SU-DHL-6 (cell line): ENCODE data around the gene ASCL2.

Source experiments
- H2AFZ ChIP-seq: fragments of 200-600 bp; sonication (generic); 2 replicates; pipeline ENCODE4 v1.6.1; 2014; ENCODE audit warnings: low read depth, mild to moderate bottlenecking, moderate library complexity, mixed read lengths, antibody characterized with exemption, low read length; ENCODE audit not compliant: severe bottlenecking
- H3F3A ChIP-seq: fragments of 200-600 bp; shearing (Covaris generic); 2 replicates; pipeline ENCODE4 v1.6.0; 2016; ENCODE audit warnings: antibody characterized with exemption, mild to moderate bottlenecking; ENCODE audit not compliant: insufficient read depth
- H3K27ac ChIP-seq: fragments of 200-600 bp; sonication (generic); 2 replicates; pipeline ENCODE4 v1.5.1; 2016; ENCODE audit warnings: low read depth, mild to moderate bottlenecking, low read length, moderate library complexity, mixed read lengths
- H3K27me3 ChIP-seq: fragments of 200-600 bp; sonication (generic), shearing (Covaris generic); 2 replicates; pipeline ENCODE4 v1.6.0; 2014; ENCODE audit warnings: mild to moderate bottlenecking, low read length
- H3K36me3 ChIP-seq: fragments of 200-600 bp; sonication (generic); 2 replicates; pipeline ENCODE4 v1.6.1; 2014; ENCODE audit warnings: mild to moderate bottlenecking, low read length, mixed read lengths
- H3K4me2 ChIP-seq: fragments of 300-600, 200-600 bp; shearing (Covaris generic), sonication (generic); 2 replicates; pipeline ENCODE4 v1.6.0; 2014; ENCODE audit warnings: low read length, low read depth, mild to moderate bottlenecking; ENCODE audit not compliant: poor library complexity, severe bottlenecking
- H3K4me3 ChIP-seq: fragments of 200-600 bp; sonication (generic); 2 replicates; pipeline ENCODE4 v1.5.1; 2014; ENCODE audit warnings: antibody characterized with exemption, low read length, mild to moderate bottlenecking, mixed read lengths; ENCODE audit not compliant: insufficient read depth, poor library complexity, severe bottlenecking
- H3K79me2 ChIP-seq: fragments of 200-600 bp; sonication (generic); 2 replicates; pipeline ENCODE4 v1.6.1; 2014; ENCODE audit warnings: mild to moderate bottlenecking, low read length, moderate library complexity; ENCODE audit not compliant: insufficient read depth
- H3K9ac ChIP-seq: fragments of 200-600 bp; sonication (generic); 2 replicates; pipeline ENCODE4 v1.7.0; 2014; ENCODE audit warnings: mild to moderate bottlenecking, low read length
- H3K9me2 ChIP-seq: fragments of 200-600 bp; sonication (generic); replicated peaks from 2 replicates; pipeline ENCODE4 v1.6.1; 2014; ENCODE audit warnings: low read length; ENCODE audit not compliant: insufficient read depth
- H3K9me3 ChIP-seq: fragments of 200-600 bp; sonication (generic); 2 replicates; pipeline ENCODE4 v1.6.1; 2014; ENCODE audit warnings: low read length, mixed read lengths; ENCODE audit not compliant: insufficient read depth
- H4K20me1 ChIP-seq: fragments of 200-600 bp; sonication (generic); 2 replicates; pipeline ENCODE4 v1.6.1; 2014; ENCODE audit warnings: low read depth, mild to moderate bottlenecking, antibody characterized with exemption, low read length, moderate library complexity, mixed read lengths
- CTCF ChIP-seq: fragments of 200-600 bp; sonication (generic); IDR thresholded peaks from one replicate; pipeline ENCODE4 v1.5.1; 2017; ENCODE audit warnings: antibody characterized with exemption, mild to moderate bottlenecking, low read length, moderate library complexity; ENCODE audit not compliant: insufficient read depth, poor library complexity, severe bottlenecking
- EZH2phosphoT487 ChIP-seq: fragments of 200-600 bp; sonication (generic), shearing (Covaris generic); conservative IDR thresholded peaks from 2 replicates; pipeline ENCODE4 v1.6.1; 2018; ENCODE audit warnings: mild to moderate bottlenecking, antibody characterized with exemption, low read length, moderate library complexity, mixed read lengths

The ASCL2 gene

GRCh38 chr11:2272946-2273280 lies 2.5 kb upstream of the ASCL2 start:
- Histone ChIP-seq H3K4me2 (no peak overlapping the region), H3K9me3 (no peaks in the 10 kb centered on the region), H2AFZ (no peak overlapping the region), H3K9ac (no peak overlapping the region), H3K36me3 (no peaks in the 10 kb centered on the region), H3K9me2 (no peaks in the 10 kb centered on the region), H3K79me2 (no peaks in the 10 kb centered on the region), H4K20me1 (no peaks in the 10 kb centered on the region), H3K27me3 (no peaks in the 10 kb centered on the region), H3K27ac (no peak overlapping the region), H3K4me3 (no peak overlapping the region), H3F3A (no peaks in the 10 kb centered on the region)
- TF ChIP-seq EZH2phosphoT487 (no peak), CTCF (no peak)

- no peak overlapping the region for H3K4me2 ChIP-seq
These were observed 2.0 kb upstream of the ASCL2 start for GRCh38 chr11:2272228-2272945.

GRCh38 chr11:2271327-2272227 lies 1.2 kb upstream of the ASCL2 start:
- Histone ChIP-seq H3K4me3 (no peak overlapping the region), H3K36me3 (no peaks in the 10 kb centered on the region), H3K9me3 (no peaks in the 10 kb centered on the region), H4K20me1 (no peaks in the 10 kb centered on the region), H3K79me2 (no peaks in the 10 kb centered on the region), H3K4me2 (no peak overlapping the region), H3K9me2 (no peaks in the 10 kb centered on the region), H3K9ac (no peak overlapping the region), H3F3A (no peaks in the 10 kb centered on the region), H2AFZ (no peak overlapping the region), H3K27ac (no peak overlapping the region), H3K27me3 (no peaks in the 10 kb centered on the region)
- TF ChIP-seq EZH2phosphoT487 (no peak), CTCF (no peak)

More at GRCh38 chr11:2272228-2272945, 2.0 kb upstream of the ASCL2 start:
- Histone ChIP-seq H3K27me3 (no peaks in the 10 kb centered on the region), H3K27ac (no peak overlapping the region), H2AFZ (no peak overlapping the region), H3K4me3 (no peak overlapping the region), H4K20me1 (no peaks in the 10 kb centered on the region), H3F3A (no peaks in the 10 kb centered on the region), H3K9me3 (no peaks in the 10 kb centered on the region), H3K79me2 (no peaks in the 10 kb centered on the region), H3K9me2 (no peaks in the 10 kb centered on the region), H3K9ac (no peak overlapping the region), H3K36me3 (no peaks in the 10 kb centered on the region)
- TF ChIP-seq EZH2phosphoT487: no peak

- H3K4me3 ChIP-seq: no peak overlapping the region
- no peak overlapping the region for H3K9ac ChIP-seq
- no peaks in the 10 kb centered on the region for H3F3A ChIP-seq
- TF ChIP-seq CTCF: no peak
- H4K20me1 ChIP-seq: no peaks in the 10 kb centered on the region
- H3K27me3 ChIP-seq: no peaks in the 10 kb centered on the region
- no peak overlapping the region for H3K27ac ChIP-seq
- H3K36me3 ChIP-seq: no peaks in the 10 kb centered on the region
- no peaks in the 10 kb centered on the region for H3K9me2 ChIP-seq
- H3K9me3 ChIP-seq: no peaks in the 10 kb centered on the region
- H3K4me2 ChIP-seq: no peak overlapping the region
- no peaks in the 10 kb centered on the region for H3K79me2 ChIP-seq
- no peak overlapping the region for H2AFZ ChIP-seq
These were observed 614 bp upstream of the ASCL2 start for GRCh38 chr11:2271077-2271326.
